Neural progenitor cell (in vitro differentiated cells): ENCODE data around the gene EYA4. TPM values are rescaled to one million over a fixed set of nuclear protein-coding genes. Genes with fewer than 3 reads are reported as not detected.

ENCODE experiments used
- DNase-seq: peaks from one replicate; pipeline ENCODE4 v3.0.0-alpha.2; 2016; ENCODE audit warnings: low spot score
- H2AFZ ChIP-seq: fragments of 200-600 bp; sonication (generic); replicated peaks from 2 replicates; pipeline ENCODE4 v1.6.1; 2016; ENCODE audit warnings: antibody characterized with exemption
- H3F3A ChIP-seq: fragments of 200-600 bp; sonication (generic); 2 replicates; pipeline ENCODE4 v1.6.1; 2016; ENCODE audit warnings: antibody characterized with exemption, low read depth
- H3K27ac ChIP-seq: fragments of 200-600 bp; sonication (generic); 2 replicates; pipeline ENCODE4 v1.5.1; 2016; ENCODE audit warnings: mild to moderate bottlenecking
- H3K27me3 ChIP-seq: fragments of 200-600 bp; sonication (generic); 2 replicates; pipeline ENCODE4 v1.6.1; 2016; ENCODE audit warnings: mild to moderate bottlenecking, moderate library complexity
- H3K36me3 ChIP-seq: fragments of 200-600 bp; sonication (generic); 2 replicates; pipeline ENCODE4 v1.5.1; 2016
- H3K4me1 ChIP-seq: fragments of 200-600 bp; sonication (generic); 2 replicates; pipeline ENCODE4 v1.6.1; 2016; ENCODE audit warnings: mixed run types
- H3K4me2 ChIP-seq: fragments of 200-600 bp; sonication (generic); 2 replicates; pipeline ENCODE4 v1.6.1; 2016
- H3K4me3 ChIP-seq: fragments of 200-600 bp; sonication (generic); 2 replicates; pipeline ENCODE4 v1.5.1; 2016
- H3K79me2 ChIP-seq: fragments of 200-600 bp; sonication (generic); 2 replicates; pipeline ENCODE4 v1.6.1; 2016; ENCODE audit warnings: low read depth
- H3K9ac ChIP-seq: fragments of 200-600 bp; sonication (generic); 2 replicates; pipeline ENCODE4 v1.6.1; 2016
- H3K9me3 ChIP-seq: fragments of 200-600 bp; sonication (generic); 2 replicates; pipeline ENCODE4 v1.5.1; 2016; ENCODE audit warnings: low read depth
- H4K20me1 ChIP-seq: fragments of 200-600 bp; sonication (generic); 2 replicates; pipeline ENCODE4 v1.6.1; 2016; ENCODE audit warnings: low read depth
- H3K27ac Mint-ChIP-seq: 3 replicates; pipeline ENCODE4 v1.8.0; 2021; ENCODE audit warnings: mixed read lengths
- H3K27me3 Mint-ChIP-seq: 2 replicates; pipeline ENCODE4 v1.8.0; 2022; ENCODE audit warnings: low read depth, mild to moderate bottlenecking, inconsistent platforms, moderate library complexity, mixed read lengths; ENCODE audit not compliant: insufficient read depth
- H3K36me3 Mint-ChIP-seq: 3 replicates; pipeline ENCODE4 v1.8.0; 2021; ENCODE audit warnings: mixed read lengths
- H3K4me1 Mint-ChIP-seq: 3 replicates; pipeline ENCODE4 v1.8.0; 2021; ENCODE audit warnings: mixed read lengths
- H3K4me3 Mint-ChIP-seq: 3 replicates; pipeline ENCODE4 v1.8.0; 2021; ENCODE audit warnings: mild to moderate bottlenecking, moderate library complexity, mixed read lengths
- H3K9me3 Mint-ChIP-seq: 3 replicates; pipeline ENCODE4 v1.8.0; 2020; ENCODE audit warnings: mixed read lengths
- EZH2 ChIP-seq: fragments of 200-600 bp; sonication (generic); IDR thresholded peaks from 2 replicates; pipeline ENCODE4 v1.6.1; 2017; ENCODE audit warnings: antibody characterized with exemption, mild to moderate bottlenecking, moderate library complexity
- EZH2phosphoT487 ChIP-seq: fragments of 200-600 bp; sonication (generic); IDR thresholded peaks from 2 replicates; pipeline ENCODE4 v1.6.1; 2017; ENCODE audit warnings: antibody characterized with exemption
- total RNA-seq: library from RNA; depleted of rRNA; stranded (reverse); fragments of >200 nt; gene quantifications from 2 replicates; pipeline ENCODE4 v1.2.3, GENCODE V29; 2015; ENCODE audit warnings: low replicate concordance
- TF ChIP-seq, protein P1 (sequence below): fragments of 200-600 bp; sonication (generic); IDR thresholded peaks from 2 replicates; pipeline ENCODE4 v1.5.1; 2017; ENCODE audit warnings: antibody characterized with exemption, mild to moderate bottlenecking

Gene EYA4
- total RNA-seq, 1 donor from 2014 or later: 2.4 TPM

DNA sequence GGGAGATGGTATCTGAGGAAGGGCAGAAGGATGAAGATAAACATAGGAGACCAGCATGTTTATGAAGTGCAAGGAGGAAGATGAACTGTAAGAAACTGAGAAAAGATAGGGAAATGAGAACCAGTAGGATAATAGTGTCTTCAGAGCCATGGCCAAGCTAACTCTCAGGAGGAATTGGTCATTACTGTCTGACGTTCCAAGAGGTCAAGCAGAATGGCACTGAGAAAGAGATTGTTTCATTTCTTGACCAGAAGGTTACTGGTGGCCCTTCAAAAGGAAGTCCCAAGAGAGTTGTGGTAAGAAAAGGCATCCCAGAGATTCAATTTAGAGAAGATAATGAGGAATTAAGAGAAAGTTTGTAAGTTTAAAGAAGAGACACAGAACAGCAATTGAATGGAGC lies 47.5 kb downstream of the EYA4 start:
- Histone ChIP-seq H3K9me3 (no peaks in the 10 kb centered on the region), H4K20me1 (no peaks in the 10 kb centered on the region), H3F3A (no peaks in the 10 kb centered on the region), H3K4me3 (no peak overlapping the region), H3K79me2 (no peaks in the 10 kb centered on the region), H2AFZ (no peak overlapping the region), H3K4me2 (no peak overlapping the region), H3K9ac (no peak overlapping the region), H3K27me3 (no peaks in the 10 kb centered on the region), H3K36me3 (no peaks in the 10 kb centered on the region), H3K27ac (no peak overlapping the region), H3K4me1 (peaks cover 10% of the 10 kb centered on the region)
- H3K4me3 Mint-ChIP-seq: no peak overlapping the region
- peaks cover 2% of the 10 kb centered on the region for H3K27me3 Mint-ChIP-seq
- no peaks in the 10 kb centered on the region for H3K9me3 Mint-ChIP-seq
- H3K27ac Mint-ChIP-seq: no peak overlapping the region
- TF ChIP-seq, protein P1, sequence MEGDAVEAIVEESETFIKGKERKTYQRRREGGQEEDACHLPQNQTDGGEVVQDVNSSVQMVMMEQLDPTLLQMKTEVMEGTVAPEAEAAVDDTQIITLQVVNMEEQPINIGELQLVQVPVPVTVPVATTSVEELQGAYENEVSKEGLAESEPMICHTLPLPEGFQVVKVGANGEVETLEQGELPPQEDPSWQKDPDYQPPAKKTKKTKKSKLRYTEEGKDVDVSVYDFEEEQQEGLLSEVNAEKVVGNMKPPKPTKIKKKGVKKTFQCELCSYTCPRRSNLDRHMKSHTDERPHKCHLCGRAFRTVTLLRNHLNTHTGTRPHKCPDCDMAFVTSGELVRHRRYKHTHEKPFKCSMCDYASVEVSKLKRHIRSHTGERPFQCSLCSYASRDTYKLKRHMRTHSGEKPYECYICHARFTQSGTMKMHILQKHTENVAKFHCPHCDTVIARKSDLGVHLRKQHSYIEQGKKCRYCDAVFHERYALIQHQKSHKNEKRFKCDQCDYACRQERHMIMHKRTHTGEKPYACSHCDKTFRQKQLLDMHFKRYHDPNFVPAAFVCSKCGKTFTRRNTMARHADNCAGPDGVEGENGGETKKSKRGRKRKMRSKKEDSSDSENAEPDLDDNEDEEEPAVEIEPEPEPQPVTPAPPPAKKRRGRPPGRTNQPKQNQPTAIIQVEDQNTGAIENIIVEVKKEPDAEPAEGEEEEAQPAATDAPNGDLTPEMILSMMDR: no peak
- TF ChIP-seq EZH2: no peak
- no peak for TF ChIP-seq EZH2phosphoT487
- H3K4me1 Mint-ChIP-seq: no peaks in the 10 kb centered on the region
- H3K36me3 Mint-ChIP-seq: no peaks in the 10 kb centered on the region
- DNase-seq: no peak

DNA sequence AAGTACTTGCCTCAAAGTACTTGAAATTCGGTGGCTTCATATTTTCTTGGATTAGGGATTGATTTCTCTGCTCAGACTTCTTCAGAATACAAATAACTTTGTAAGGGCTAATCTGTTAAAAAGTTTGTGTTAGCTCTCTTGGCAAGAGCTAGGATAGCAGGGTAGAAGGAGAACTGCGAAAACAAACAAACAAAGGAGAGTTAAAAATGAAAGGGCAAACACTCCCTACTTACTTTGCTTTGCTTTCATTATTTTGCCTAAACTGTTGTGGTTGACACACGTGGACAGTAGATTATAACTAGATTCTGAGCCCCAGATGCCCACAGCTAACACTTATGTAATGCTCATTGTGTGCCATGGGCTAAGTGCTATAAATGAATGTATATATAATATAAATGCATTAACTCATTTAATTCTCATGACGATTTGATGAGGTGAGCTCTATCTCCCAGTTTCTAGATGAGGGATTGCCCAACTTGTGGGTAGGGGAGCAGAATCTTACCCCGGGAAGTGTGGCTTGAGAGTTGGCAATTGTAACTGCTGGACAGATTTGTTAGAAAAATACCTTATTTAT lies 48.7 kb downstream of the EYA4 start:
- H3K4me1 ChIP-seq: peaks cover 10% of the 10 kb centered on the region
- no peaks in the 10 kb centered on the region for H3K9me3 Mint-ChIP-seq
- H3K36me3 ChIP-seq: no peaks in the 10 kb centered on the region
- no peaks in the 10 kb centered on the region for H3K27me3 ChIP-seq
- no peak overlapping the region for H3K27ac ChIP-seq
- no peak overlapping the region for H3K27ac Mint-ChIP-seq
- no peaks in the 10 kb centered on the region for H3F3A ChIP-seq
- no peak overlapping the region for H3K4me3 Mint-ChIP-seq
- no peaks in the 10 kb centered on the region for H4K20me1 ChIP-seq
- H3K4me2 ChIP-seq: no peak overlapping the region
- no peak overlapping the region for H3K9ac ChIP-seq
- DNase-seq: no peak
- H3K79me2 ChIP-seq: no peaks in the 10 kb centered on the region
- no peaks in the 10 kb centered on the region for H3K36me3 Mint-ChIP-seq
- H2AFZ ChIP-seq: no peak overlapping the region
- no peaks in the 10 kb centered on the region for H3K9me3 ChIP-seq
- TF ChIP-seq, protein P1: no peak
- TF ChIP-seq EZH2phosphoT487: no peak
- no peak for TF ChIP-seq EZH2
- H3K4me3 ChIP-seq: no peak overlapping the region
- peaks cover 2% of the 10 kb centered on the region for H3K27me3 Mint-ChIP-seq
- no peaks in the 10 kb centered on the region for H3K4me1 Mint-ChIP-seq

DNA sequence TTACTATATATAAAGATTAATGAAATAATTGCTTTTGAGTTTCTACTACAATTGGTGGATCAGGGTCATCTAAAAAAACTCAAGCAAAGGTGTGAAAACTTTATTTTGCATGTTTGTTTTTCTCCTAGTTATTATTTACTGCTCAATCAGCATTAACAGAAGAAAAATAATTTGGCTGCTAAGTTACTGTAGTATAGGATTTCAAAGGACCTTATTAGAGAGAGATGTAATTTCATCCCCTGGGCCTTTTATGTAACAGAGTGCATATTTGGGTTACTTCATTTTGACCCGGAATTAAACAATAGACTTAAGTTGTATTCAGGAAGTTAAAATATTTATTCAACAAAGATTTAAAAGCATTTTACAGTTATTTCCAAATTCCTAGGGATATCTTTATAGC lies 49.8 kb downstream of the EYA4 start:
- Mint-ChIP-seq H3K36me3 (no peaks in the 10 kb centered on the region), H3K27ac (no peak overlapping the region), H3K4me1 (no peaks in the 10 kb centered on the region), H3K4me3 (no peak overlapping the region), H3K9me3 (no peaks in the 10 kb centered on the region), H3K27me3 (no peaks in the 10 kb centered on the region)
- no peaks in the 10 kb centered on the region for H3K36me3 ChIP-seq
- H3F3A ChIP-seq: no peaks in the 10 kb centered on the region
- peaks cover 10% of the 10 kb centered on the region for H3K4me1 ChIP-seq
- TF ChIP-seq, protein P1: no peak
- TF ChIP-seq EZH2 (no peak), EZH2phosphoT487 (no peak)
- no peaks in the 10 kb centered on the region for H3K79me2 ChIP-seq
- H3K27ac ChIP-seq: no peak overlapping the region
- no peak overlapping the region for H2AFZ ChIP-seq
- no peak overlapping the region for H3K4me3 ChIP-seq
- H3K4me2 ChIP-seq: no peak overlapping the region
- no peak overlapping the region for H3K9ac ChIP-seq
- no peaks in the 10 kb centered on the region for H3K9me3 ChIP-seq
- H3K27me3 ChIP-seq: no peaks in the 10 kb centered on the region
- H4K20me1 ChIP-seq: no peaks in the 10 kb centered on the region
- DNase-seq: no peak
